ENCODE results near the gene SLC25A33. TPM values are rescaled to one million over a fixed set of nuclear protein-coding genes. Genes with fewer than 3 reads are reported as not detected.
"Not testable (repeated sequence)": the region's sequence is repeated elsewhere in the genome, so short reads cannot be mapped to it uniquely, and the experiment has no call there.

SLC25A33 gene
- total RNA-seq, 6 experiments from 2014 or later = 3.5 to 26.5 (median 8.2) TPM

GRCh38 chr1:9561429-9561828 is 22.2 kb downstream of the SLC25A33 start:
- Histone ChIP-seq H3K4me3 (no peak overlapping the region), H3K4me1 (peaks cover 0 to 28% (median 4%) of the 10 kb centered on the region in 4 donors), H3K27me3 (no peaks in the 10 kb centered on the region), H3K36me3 (peaks cover 0 to 26% (median 5%) of the 10 kb centered on the region in 4 donors), H3K27ac (peak overlapping the region in 1 of 3 donors; percentile 4), H3K9me3 (no peaks in the 10 kb centered on the region)
- DNase-seq (no peak), ATAC-seq (peak; percentile 30 to 72 (median 50))
- 48% methylated on average over 2 of the region's 3 CpGs for WGBS (ENCODE audit: insufficient coverage, low coverage, low lambda C conversion rate, missing lambda C conversion rate)
- TF ChIP-seq, protein P1, sequence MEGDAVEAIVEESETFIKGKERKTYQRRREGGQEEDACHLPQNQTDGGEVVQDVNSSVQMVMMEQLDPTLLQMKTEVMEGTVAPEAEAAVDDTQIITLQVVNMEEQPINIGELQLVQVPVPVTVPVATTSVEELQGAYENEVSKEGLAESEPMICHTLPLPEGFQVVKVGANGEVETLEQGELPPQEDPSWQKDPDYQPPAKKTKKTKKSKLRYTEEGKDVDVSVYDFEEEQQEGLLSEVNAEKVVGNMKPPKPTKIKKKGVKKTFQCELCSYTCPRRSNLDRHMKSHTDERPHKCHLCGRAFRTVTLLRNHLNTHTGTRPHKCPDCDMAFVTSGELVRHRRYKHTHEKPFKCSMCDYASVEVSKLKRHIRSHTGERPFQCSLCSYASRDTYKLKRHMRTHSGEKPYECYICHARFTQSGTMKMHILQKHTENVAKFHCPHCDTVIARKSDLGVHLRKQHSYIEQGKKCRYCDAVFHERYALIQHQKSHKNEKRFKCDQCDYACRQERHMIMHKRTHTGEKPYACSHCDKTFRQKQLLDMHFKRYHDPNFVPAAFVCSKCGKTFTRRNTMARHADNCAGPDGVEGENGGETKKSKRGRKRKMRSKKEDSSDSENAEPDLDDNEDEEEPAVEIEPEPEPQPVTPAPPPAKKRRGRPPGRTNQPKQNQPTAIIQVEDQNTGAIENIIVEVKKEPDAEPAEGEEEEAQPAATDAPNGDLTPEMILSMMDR (IDR thresholded peaks at IDR 0.05) = no peak
- TF ChIP-seq POLR2A (IDR thresholded peaks at IDR 0.05) = no peak
- intact Hi-C loops (cut with DNase I) = no loop called here

DNA sequence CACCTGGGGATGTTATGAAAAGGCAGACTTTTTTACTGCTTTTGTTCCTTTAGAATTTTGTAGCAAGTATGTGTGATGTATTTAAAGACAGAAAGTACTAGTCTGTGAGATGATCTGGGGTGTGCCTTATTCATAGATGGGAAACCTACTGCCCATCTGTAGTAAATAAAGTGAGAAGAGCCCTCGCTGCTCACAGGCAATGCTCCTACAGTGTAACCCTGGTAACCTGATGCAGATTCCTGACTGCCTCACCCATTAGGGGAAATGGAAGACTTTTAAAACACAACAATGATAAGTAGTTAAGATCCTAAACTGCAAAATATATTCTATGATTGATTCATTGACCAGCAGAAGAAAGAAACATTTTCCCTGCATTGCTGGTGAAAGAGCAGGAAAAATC is 30.0 kb downstream of the SLC25A33 start:
- DNase-seq = no peak
- no peak for TF ChIP-seq POLR2A (IDR thresholded peaks at IDR 0.05)
- TF ChIP-seq, protein P1 (IDR thresholded peaks at IDR 0.05) = no peak
- no peak for ATAC-seq
- H3K4me3 ChIP-seq = no peak overlapping the region
- H3K9me3 ChIP-seq = no peaks in the 10 kb centered on the region
- intact Hi-C loops (cut with DNase I) = no loop called here
- H3K27ac ChIP-seq = no peak overlapping the region
- peaks cover 0 to 20% (median 0%) of the 10 kb centered on the region in 4 donors for H3K4me1 ChIP-seq
- H3K27me3 ChIP-seq = no peaks in the 10 kb centered on the region
- peaks cover 0 to 13% (median 9%) of the 10 kb centered on the region in 4 donors for H3K36me3 ChIP-seq
- 71% methylated on average over 1 of the region's 1 CpG for WGBS (ENCODE audit: insufficient coverage, low coverage, low lambda C conversion rate, missing lambda C conversion rate)

DNA sequence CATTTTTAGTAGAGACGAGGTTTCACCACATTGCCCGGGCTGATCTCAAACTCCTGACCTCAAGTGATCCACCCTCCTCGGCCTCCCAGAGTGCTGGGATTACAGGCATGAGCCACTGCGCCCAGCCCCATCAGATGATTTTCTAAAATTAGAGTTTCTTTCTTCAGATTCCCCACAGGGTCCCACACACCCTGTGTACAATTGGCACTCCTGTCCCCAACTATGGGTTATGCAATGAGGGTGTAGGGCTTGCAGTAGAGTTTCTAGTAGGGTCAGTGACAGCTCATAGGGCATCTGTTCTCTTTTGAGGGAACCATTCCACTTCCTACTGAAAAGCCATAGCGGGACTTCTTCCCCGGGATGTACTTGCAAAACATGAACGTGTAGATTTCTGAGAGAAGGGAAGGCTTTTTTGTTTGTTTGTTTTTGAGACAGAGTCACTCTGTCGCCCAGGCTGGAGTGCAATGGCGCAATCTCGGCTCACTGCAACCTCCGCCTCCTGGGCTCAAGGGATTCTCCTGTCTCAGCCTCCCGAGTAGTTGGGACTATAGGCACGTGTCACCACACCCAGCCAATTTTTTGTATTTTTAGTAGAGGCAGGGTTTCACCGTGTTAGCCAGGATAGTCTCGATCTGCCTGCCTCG is 31.7 kb downstream of the SLC25A33 start:
- not testable (repeated sequence) for H3K4me1 ChIP-seq, H3K4me3 ChIP-seq, H3K9me3 ChIP-seq, H3K27ac ChIP-seq, H3K27me3 ChIP-seq, DNase-seq
- 57% methylated on average over 16 of the region's 16 CpGs for WGBS (ENCODE audit: insufficient coverage, low coverage, low lambda C conversion rate, missing lambda C conversion rate)
- peak; percentile 41 to 65 (median 60) for ATAC-seq
- H3K36me3 ChIP-seq = peaks cover 0 to 15% (median 10%) of the 10 kb centered on the region in 4 donors
- intact Hi-C loops (cut with DNase I) = loop anchor here (5.0 to 10.0 kb wide), 2 partner anchors 74 to 76 kb away; no protein-coding TSS in a partner anchor

DNA sequence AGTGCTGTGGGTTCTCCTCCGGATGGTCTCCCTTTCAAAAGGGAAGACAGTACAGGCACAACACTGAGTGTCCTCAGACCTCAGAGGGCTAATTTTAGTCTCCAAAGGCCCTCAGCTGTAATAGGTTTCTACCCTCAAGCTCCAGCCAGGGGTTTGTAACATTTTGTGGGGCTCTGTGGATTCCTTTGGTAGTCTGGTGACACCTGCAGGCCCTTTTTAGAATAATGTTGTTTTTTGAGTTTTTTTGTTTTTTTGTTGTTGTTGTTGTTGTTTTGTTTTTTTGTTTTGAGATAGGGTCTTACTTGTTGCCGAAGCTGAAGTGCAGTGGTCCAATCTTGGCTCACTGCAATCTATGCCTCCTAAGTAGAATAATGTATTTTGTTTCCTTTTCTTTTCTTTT is 34.5 kb downstream of the SLC25A33 start:
- no peak overlapping the region for H3K27ac ChIP-seq
- no peak overlapping the region for H3K4me3 ChIP-seq
- H3K4me1 ChIP-seq = peaks cover 0 to 5% (median 0%) of the 10 kb centered on the region in 4 donors
- no CpG with 5 or more reads among the region's 2 CpGs for WGBS (ENCODE audit: insufficient coverage, low coverage, low lambda C conversion rate, missing lambda C conversion rate)
- peak in 3 of 4 donors; percentile 13 to 24 (median 24) for ATAC-seq
- no peak for DNase-seq
- H3K9me3 ChIP-seq = no peaks in the 10 kb centered on the region
- H3K27me3 ChIP-seq = no peaks in the 10 kb centered on the region
- H3K36me3 ChIP-seq = peaks cover 0 to 37% (median 19%) of the 10 kb centered on the region in 4 donors
- TF ChIP-seq, protein P1 (IDR thresholded peaks at IDR 0.05) = peak; percentile 28 to 38 (median 34)
- TF ChIP-seq POLR2A (IDR thresholded peaks at IDR 0.05) = no peak
- intact Hi-C loops (cut with DNase I) = loop anchor here (5.0 to 10.0 kb wide), 2 partner anchors 76 to 79 kb away; no protein-coding TSS in a partner anchor

GRCh38 chr1:9575486-9575885 is 36.2 kb downstream of the SLC25A33 start:
- H3K9me3 ChIP-seq = no peaks in the 10 kb centered on the region
- no peaks in the 10 kb centered on the region for H3K27me3 ChIP-seq
- no peak for TF ChIP-seq POLR2A (IDR thresholded peaks at IDR 0.05)
- TF ChIP-seq, protein P1 (IDR thresholded peaks at IDR 0.05) = no peak
- peaks cover 0 to 5% (median 0%) of the 10 kb centered on the region in 4 donors for H3K4me1 ChIP-seq
- no peak overlapping the region for H3K27ac ChIP-seq
- ATAC-seq (no peak), DNase-seq (no peak)
- peaks cover 0 to 52% (median 16%) of the 10 kb centered on the region in 4 donors for H3K36me3 ChIP-seq
- WGBS (ENCODE audit: insufficient coverage, low coverage, low lambda C conversion rate, missing lambda C conversion rate) = 88% methylated on average over 5 of the region's 6 CpGs
- no peak overlapping the region for H3K4me3 ChIP-seq
- intact Hi-C loops (cut with DNase I) = loop anchor here in 1 of 2 donors (10.0 kb wide), 1 partner anchor 81 kb away; no protein-coding TSS in a partner anchor

Data from right lobe of liver (tissue), 6 donors.